ENCODE data around the gene TMIE.

Gene TMIE

GRCh38 chr3:46710671-46711295, 9.6 kb downstream of the TMIE start:
- no peak for DNase-seq (ENCODE audit: extremely low read depth, low read depth)
- TF ChIP-seq CTCF (IDR thresholded peaks at IDR 0.05; ENCODE audit: low read depth, low read length), result no peak

- no peak for DNase-seq (ENCODE audit: extremely low read depth, low read depth)
- TF ChIP-seq CTCF (IDR thresholded peaks at IDR 0.05; ENCODE audit: low read depth, low read length), result no peak
These were observed 10.1 kb downstream of the TMIE start for GRCh38 chr3:46711305-46711704.

- DNase-seq (ENCODE audit: extremely low read depth, low read depth), result no peak
- no peak for TF ChIP-seq CTCF (IDR thresholded peaks at IDR 0.05; ENCODE audit: low read depth, low read length)
These were observed 10.6 kb downstream of the TMIE start for GRCh38 chr3:46711760-46712159.

- no peak for DNase-seq (ENCODE audit: extremely low read depth, low read depth)
These were observed 11.2 kb downstream of the TMIE start for GRCh38 chr3:46712191-46713049.

GRCh38 chr3:46713050-46713897, 12.1 kb downstream of the TMIE start:
- DNase-seq (ENCODE audit: extremely low read depth, low read depth), result no peak

More at GRCh38 chr3:46712191-46713049, 11.2 kb downstream of the TMIE start:
- TF ChIP-seq CTCF (IDR thresholded peaks at IDR 0.05; ENCODE audit: low read depth, low read length), result no peak

GRCh38 chr3:46713898-46714552, 12.8 kb downstream of the TMIE start:
- TF ChIP-seq CTCF (IDR thresholded peaks at IDR 0.05; ENCODE audit: low read depth, low read length), result no peak
- no peak for DNase-seq (ENCODE audit: extremely low read depth, low read depth)

More at GRCh38 chr3:46713050-46713897, 12.1 kb downstream of the TMIE start:
- no peak for TF ChIP-seq CTCF (IDR thresholded peaks at IDR 0.05; ENCODE audit: low read depth, low read length)

Measured in AG09319 (cell line).